ENCODE results near the gene C3.

The C3 gene

DNA sequence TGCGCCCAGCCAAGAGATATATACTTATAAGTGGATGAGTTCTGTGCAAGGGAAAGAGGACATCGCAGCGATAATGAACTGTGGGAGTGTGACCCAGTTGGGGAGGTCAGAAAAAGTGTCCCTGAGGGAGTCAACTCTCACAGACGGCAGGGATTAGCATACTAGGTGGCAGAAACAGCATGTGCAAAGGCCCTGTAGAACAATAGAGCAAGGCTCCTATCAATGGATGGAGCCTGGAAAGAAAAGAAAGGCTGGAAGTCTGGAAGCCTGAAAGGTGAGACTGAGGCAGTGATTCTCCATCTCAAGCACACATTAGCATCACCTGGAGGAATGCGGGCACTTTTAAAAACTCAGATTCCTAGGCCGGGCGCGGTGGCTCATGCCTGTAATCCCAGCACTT is 29.1 kb downstream of the C3 start:
- DNase-seq (ENCODE audit: low spot score in 2 of 2) = no peak
- in situ Hi-C loops (cut with MboI; ENCODE audit: low sequenced_read_pairs) = no loop called here
- Histone ChIP-seq H3K36me3 (replicated peaks) (no peaks in the 10 kb centered on the region), H3K9me3 (no peaks in the 10 kb centered on the region), H3K4me1 (no peaks in the 10 kb centered on the region), H3K27me3 (ENCODE audit: low read depth) (no peaks in the 10 kb centered on the region), H3K4me3 (no peak overlapping the region)

DNA sequence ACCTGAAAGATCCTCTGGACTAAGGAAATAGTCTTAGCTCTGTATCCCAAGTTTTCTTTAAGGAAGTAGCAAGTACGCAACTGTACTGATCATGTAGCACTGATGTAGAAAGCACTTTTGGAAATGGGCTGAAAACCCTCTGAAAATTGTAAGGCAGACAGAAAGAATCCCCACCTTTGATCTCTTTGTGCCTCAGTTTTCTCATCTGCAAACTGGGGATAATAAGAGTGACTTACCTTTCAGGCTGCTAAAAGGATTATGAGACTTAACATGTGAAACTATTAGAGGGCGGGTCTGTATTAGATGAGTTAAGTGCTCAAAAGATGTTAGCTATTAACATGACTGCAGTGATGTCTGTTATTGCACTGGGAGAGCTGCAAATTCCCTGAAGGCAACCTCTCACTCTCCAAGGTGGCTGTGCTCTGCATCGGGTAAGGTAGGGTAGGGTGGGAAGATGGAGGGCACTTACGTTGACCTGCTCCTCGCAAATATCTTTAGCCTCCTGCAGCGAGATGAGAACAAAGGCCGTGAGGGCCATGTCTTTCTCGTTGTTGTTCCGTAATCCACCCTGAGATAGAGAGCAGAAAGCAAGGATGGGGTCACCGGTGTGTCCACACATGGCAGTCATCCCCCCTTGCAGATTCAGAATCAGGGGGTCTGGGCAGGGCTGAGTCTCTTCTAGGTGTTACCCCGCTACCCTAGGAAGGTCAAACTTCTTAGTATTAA is 30.1 kb downstream of the C3 start:
- no peak for DNase-seq (ENCODE audit: low spot score in 2 of 2)
- in situ Hi-C loops (cut with MboI; ENCODE audit: low sequenced_read_pairs) = no loop called here
- Histone ChIP-seq H3K4me3 (no peak overlapping the region), H3K4me1 (no peaks in the 10 kb centered on the region), H3K9me3 (no peaks in the 10 kb centered on the region), H3K27me3 (ENCODE audit: low read depth) (no peaks in the 10 kb centered on the region), H3K36me3 (replicated peaks) (no peaks in the 10 kb centered on the region)

DNA sequence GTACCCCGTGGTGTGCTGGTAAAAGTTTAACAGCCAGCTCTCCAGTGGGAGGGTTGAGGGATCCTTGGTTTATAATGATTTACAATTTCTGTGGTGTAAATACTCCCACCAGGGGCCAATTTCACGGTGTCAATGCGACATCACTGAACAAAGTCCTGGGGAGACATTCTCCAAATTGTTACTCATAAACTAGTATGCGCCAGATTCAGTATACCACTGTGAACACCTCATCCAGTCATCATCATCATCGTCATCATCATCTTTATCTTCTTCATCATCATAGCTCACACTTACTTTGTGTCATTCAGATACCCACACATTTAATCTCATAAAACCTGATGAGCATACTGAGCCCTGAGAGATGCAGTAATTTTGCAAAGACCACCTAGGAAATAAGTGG is 33.3 kb downstream of the C3 start:
- in situ Hi-C loops (cut with MboI; ENCODE audit: low sequenced_read_pairs) = no loop called here
- H3K4me1 ChIP-seq = no peaks in the 10 kb centered on the region
- H3K27me3 ChIP-seq (ENCODE audit: low read depth) = no peaks in the 10 kb centered on the region
- no peaks in the 10 kb centered on the region for H3K36me3 ChIP-seq (replicated peaks)
- DNase-seq (ENCODE audit: low spot score in 2 of 2) = no peak
- H3K4me3 ChIP-seq = no peak overlapping the region
- no peaks in the 10 kb centered on the region for H3K9me3 ChIP-seq

DNA sequence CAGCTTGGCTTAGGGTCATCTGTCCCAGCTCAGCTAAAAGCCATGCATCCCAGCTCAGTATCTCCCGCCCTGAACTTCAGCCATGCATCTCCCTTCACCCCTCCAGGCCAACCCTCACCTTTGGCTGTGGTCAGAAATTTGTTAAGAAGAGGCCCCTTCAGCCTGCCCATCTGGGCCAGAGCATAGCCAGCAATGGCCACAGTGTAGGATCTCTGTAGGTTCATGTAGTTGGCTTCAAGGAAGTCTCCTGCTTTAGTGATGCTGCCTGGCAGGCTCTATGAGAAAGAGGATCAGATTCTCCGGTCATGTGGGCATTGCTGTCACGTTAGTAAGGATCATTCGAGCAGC is 33.8 kb downstream of the C3 start:
- H3K27me3 ChIP-seq (ENCODE audit: low read depth) = no peaks in the 10 kb centered on the region
- no peaks in the 10 kb centered on the region for H3K36me3 ChIP-seq (replicated peaks)
- H3K9me3 ChIP-seq = no peaks in the 10 kb centered on the region
- H3K4me3 ChIP-seq = no peak overlapping the region
- in situ Hi-C loops (cut with MboI; ENCODE audit: low sequenced_read_pairs) = no loop called here
- DNase-seq (ENCODE audit: low spot score in 2 of 2) = no peak
- no peaks in the 10 kb centered on the region for H3K4me1 ChIP-seq

- H3K9me3 ChIP-seq = no peaks in the 10 kb centered on the region
- H3K36me3 ChIP-seq (replicated peaks) = no peaks in the 10 kb centered on the region
- H3K27me3 ChIP-seq (ENCODE audit: low read depth) = no peaks in the 10 kb centered on the region
- H3K4me1 ChIP-seq = no peaks in the 10 kb centered on the region
- no peak overlapping the region for H3K4me3 ChIP-seq
- no peak for DNase-seq (ENCODE audit: low spot score in 2 of 2)
- in situ Hi-C loops (cut with MboI; ENCODE audit: low sequenced_read_pairs) = no loop called here
Observed at GRCh38 chr19:6685962-6686627, 34.4 kb downstream of the C3 start.

DNA sequence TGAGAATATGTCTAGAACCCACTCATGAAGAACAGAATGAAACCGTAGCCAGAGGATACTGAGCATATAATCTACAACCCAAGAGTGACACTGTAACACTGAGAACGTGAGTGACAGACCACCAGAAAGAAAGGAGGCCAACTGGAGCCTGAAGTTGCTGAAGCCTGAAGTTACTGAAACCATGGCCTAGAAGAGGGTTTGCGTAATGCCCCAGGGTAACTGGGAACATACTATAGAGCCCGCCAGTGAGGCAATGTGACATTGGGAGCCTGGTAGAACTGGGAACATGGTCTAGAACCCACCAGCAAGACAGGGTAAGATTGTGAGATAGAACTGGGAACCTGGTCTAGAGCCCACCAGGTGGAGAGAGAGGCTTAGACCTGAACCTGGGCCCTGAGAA is 35.0 kb downstream of the C3 start:
- no peak overlapping the region for H3K4me3 ChIP-seq
- no peak for DNase-seq (ENCODE audit: low spot score in 2 of 2)
- H3K9me3 ChIP-seq = no peaks in the 10 kb centered on the region
- H3K4me1 ChIP-seq = no peaks in the 10 kb centered on the region
- no peaks in the 10 kb centered on the region for H3K36me3 ChIP-seq (replicated peaks)
- in situ Hi-C loops (cut with MboI; ENCODE audit: low sequenced_read_pairs) = no loop called here
- no peaks in the 10 kb centered on the region for H3K27me3 ChIP-seq (ENCODE audit: low read depth)

- H3K4me1 ChIP-seq = no peaks in the 10 kb centered on the region
- no peaks in the 10 kb centered on the region for H3K27me3 ChIP-seq (ENCODE audit: low read depth)
- in situ Hi-C loops (cut with MboI; ENCODE audit: low sequenced_read_pairs) = no loop called here
- DNase-seq (ENCODE audit: low spot score in 2 of 2) = no peak
- H3K36me3 ChIP-seq (replicated peaks) = no peaks in the 10 kb centered on the region
- H3K9me3 ChIP-seq = no peaks in the 10 kb centered on the region
- no peak overlapping the region for H3K4me3 ChIP-seq
Observed at GRCh38 chr19:6683971-6684370, 36.5 kb downstream of the C3 start.

DNA sequence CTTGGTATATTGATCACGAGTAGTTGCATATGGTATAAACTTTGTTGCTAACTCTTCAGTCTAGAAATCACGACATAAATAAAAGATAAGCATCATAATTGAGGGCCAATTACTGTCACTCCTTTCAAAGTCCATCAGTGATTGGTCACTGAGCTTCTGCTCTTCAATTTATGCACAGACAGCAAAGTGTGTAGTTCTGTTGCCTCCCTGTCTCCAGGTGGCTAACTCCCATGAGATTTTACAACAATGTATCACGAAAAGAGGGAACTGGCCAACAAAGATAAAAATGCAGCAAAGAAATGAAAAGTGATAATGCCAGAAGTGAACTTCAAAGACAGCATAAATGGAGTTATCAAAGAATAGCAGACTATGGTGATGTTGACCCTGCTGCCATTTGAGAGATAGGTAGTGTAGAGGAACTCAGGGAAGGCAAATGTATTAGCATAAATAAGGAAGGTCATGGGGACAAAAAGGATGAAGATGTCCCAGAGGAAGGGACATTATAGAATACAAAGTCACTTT is 37.8 kb downstream of the C3 start:
- no peaks in the 10 kb centered on the region for H3K36me3 ChIP-seq (replicated peaks)
- H3K27me3 ChIP-seq (ENCODE audit: low read depth) = no peaks in the 10 kb centered on the region
- H3K4me1 ChIP-seq = no peaks in the 10 kb centered on the region
- H3K4me3 ChIP-seq = no peak overlapping the region
- in situ Hi-C loops (cut with MboI; ENCODE audit: low sequenced_read_pairs) = no loop called here
- DNase-seq (ENCODE audit: low spot score in 2 of 2) = no peak
- H3K9me3 ChIP-seq = no peaks in the 10 kb centered on the region

DNA sequence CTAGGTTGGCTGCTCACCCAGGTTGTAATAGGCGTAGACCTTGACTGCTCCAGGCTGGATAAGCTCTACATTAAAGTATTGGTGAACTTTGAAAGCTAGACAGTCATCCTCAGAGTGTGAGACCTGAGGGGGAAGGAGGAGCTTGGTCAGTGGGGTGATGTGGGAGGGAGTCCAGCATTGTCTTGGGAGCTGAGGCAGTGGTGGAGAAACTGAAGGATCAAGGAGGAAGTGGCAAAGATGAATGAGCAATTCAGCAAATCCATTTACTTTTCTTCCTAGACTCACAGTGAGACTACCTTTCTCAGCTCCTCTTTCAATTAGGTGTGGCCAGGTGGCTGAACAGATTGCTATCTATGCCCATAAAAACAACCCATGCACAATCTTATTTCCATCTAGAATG is 40.3 kb downstream of the C3 start:
- Histone ChIP-seq H3K4me1 (no peaks in the 10 kb centered on the region), H3K36me3 (replicated peaks) (no peaks in the 10 kb centered on the region), H3K9me3 (no peaks in the 10 kb centered on the region), H3K4me3 (no peak overlapping the region), H3K27me3 (ENCODE audit: low read depth) (no peaks in the 10 kb centered on the region)
- in situ Hi-C loops (cut with MboI; ENCODE audit: low sequenced_read_pairs) = no loop called here
- DNase-seq (ENCODE audit: low spot score in 2 of 2) = no peak

DNA sequence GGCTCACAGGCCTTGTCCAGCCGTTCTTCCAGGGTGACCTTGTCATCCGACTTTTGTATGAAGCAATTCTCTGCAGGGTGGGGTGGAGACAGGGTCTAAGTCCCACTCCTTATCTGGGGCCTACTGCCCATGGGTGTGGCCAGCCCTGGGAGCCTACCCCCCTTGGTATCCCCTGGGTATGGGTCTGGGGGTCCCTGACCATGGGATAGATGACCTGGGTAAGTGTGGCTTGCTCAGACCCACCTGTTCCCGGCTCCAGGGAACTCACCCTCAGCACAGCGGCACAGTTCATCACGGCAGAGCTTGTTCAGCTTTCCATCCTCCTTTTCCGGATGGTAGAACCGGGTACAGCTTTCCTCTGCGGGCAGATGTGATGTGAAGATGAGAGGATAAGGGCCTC is 41.3 kb downstream of the C3 start:
- Histone ChIP-seq H3K4me3 (no peak overlapping the region), H3K9me3 (no peaks in the 10 kb centered on the region), H3K36me3 (replicated peaks) (no peaks in the 10 kb centered on the region), H3K27me3 (ENCODE audit: low read depth) (no peaks in the 10 kb centered on the region), H3K4me1 (no peaks in the 10 kb centered on the region; the same call in 1 of the 2 replicates)
- in situ Hi-C loops (cut with MboI; ENCODE audit: low sequenced_read_pairs) = no loop called here
- no peak for DNase-seq (ENCODE audit: low spot score in 2 of 2)

DNA sequence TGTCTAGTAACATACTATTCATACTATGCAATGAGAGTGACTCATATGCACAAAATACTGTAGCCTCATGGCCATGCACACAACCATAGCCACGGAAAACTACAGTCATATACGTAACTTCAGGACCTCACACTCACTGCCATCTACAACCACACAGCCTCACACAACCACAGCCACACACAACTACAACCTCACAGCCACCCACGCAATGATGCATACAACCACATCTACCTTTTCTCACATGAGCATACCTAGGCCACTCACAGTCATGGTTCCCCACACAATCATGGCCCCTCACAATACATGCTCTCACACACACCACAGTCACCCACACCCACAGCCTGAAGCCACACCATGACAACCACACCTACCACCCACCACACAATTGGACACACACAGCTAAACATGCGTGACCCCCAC is 41.8 kb downstream of the C3 start:
- DNase-seq (ENCODE audit: low spot score in 2 of 2) = no peak
- Histone ChIP-seq H3K27me3 (ENCODE audit: low read depth) (no peaks in the 10 kb centered on the region), H3K36me3 (replicated peaks) (no peaks in the 10 kb centered on the region), H3K9me3 (no peaks in the 10 kb centered on the region), H3K4me1 (no peaks in the 10 kb centered on the region; the same call in 1 of the 2 replicates), H3K4me3 (no peak overlapping the region)
- in situ Hi-C loops (cut with MboI; ENCODE audit: low sequenced_read_pairs) = no loop called here

DNA sequence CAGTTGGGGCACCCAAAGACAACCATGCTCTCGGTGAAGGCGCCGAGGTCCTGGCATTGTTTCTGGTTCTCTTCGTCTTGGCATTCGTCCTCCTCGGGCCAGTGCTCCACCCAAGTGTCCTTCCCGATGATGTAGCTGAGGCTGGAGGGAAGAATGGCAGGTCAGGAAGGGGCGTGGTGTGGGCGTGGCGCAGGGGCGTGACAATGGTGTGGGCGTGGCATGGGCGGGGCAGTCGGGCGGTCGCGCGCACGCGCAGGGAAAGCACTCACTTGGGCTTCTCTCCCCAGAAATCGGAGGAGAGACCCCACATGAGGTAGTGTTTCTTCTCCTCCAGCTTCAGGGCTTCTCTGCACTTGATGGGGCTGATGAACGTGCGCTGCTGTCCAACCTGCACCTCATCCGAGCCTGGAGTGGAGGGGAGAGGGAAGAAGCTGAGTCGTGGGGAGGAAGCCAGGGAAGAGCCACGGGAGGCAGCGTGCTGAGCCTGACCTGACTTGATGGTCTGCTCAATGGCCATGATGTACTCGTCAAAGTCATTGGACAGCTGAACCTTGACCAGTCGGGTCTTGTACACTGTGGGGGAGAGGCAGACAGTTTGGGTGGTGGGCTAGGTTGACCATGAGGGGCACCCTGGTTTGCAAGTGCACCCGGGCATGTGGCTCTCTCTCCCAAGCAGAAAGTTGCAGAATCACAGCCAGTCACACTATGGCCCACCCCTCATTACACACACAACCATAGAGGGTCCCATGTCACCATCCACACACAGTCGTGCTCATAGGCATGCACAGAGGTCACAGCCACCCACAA is 42.4 kb downstream of the C3 start:
- Histone ChIP-seq H3K27me3 (ENCODE audit: low read depth) (no peaks in the 10 kb centered on the region), H3K9me3 (no peaks in the 10 kb centered on the region), H3K4me3 (no peak overlapping the region), H3K4me1 (no peaks in the 10 kb centered on the region; the same call in 1 of the 2 replicates), H3K36me3 (replicated peaks) (no peaks in the 10 kb centered on the region)
- no peak for DNase-seq (ENCODE audit: low spot score in 2 of 2)
- in situ Hi-C loops (cut with MboI; ENCODE audit: low sequenced_read_pairs) = no loop called here

- H3K4me3 ChIP-seq = no peak overlapping the region
- no peaks in the 10 kb centered on the region; the same call in 1 of the 2 replicates for H3K4me1 ChIP-seq
- no peak for DNase-seq (ENCODE audit: low spot score in 2 of 2)
- in situ Hi-C loops (cut with MboI; ENCODE audit: low sequenced_read_pairs) = no loop called here
- no peaks in the 10 kb centered on the region for H3K9me3 ChIP-seq
- H3K36me3 ChIP-seq (replicated peaks) = no peaks in the 10 kb centered on the region
- H3K27me3 ChIP-seq (ENCODE audit: low read depth) = no peaks in the 10 kb centered on the region
Observed at GRCh38 chr19:6677495-6677882, 43.0 kb downstream of the C3 start.

GRCh38 chr19:6676288-6676687 is 44.2 kb downstream of the C3 start:
- Histone ChIP-seq H3K36me3 (replicated peaks) (no peaks in the 10 kb centered on the region), H3K4me3 (no peak overlapping the region), H3K27me3 (ENCODE audit: low read depth) (no peaks in the 10 kb centered on the region), H3K9me3 (no peaks in the 10 kb centered on the region), H3K4me1 (no peaks in the 10 kb centered on the region; the same call in 1 of the 2 replicates)
- no peak for DNase-seq (ENCODE audit: low spot score in 2 of 2)
- in situ Hi-C loops (cut with MboI; ENCODE audit: low sequenced_read_pairs) = no loop called here
